ENCODE results near the gene PDE6B.

Gene PDE6B

DNA sequence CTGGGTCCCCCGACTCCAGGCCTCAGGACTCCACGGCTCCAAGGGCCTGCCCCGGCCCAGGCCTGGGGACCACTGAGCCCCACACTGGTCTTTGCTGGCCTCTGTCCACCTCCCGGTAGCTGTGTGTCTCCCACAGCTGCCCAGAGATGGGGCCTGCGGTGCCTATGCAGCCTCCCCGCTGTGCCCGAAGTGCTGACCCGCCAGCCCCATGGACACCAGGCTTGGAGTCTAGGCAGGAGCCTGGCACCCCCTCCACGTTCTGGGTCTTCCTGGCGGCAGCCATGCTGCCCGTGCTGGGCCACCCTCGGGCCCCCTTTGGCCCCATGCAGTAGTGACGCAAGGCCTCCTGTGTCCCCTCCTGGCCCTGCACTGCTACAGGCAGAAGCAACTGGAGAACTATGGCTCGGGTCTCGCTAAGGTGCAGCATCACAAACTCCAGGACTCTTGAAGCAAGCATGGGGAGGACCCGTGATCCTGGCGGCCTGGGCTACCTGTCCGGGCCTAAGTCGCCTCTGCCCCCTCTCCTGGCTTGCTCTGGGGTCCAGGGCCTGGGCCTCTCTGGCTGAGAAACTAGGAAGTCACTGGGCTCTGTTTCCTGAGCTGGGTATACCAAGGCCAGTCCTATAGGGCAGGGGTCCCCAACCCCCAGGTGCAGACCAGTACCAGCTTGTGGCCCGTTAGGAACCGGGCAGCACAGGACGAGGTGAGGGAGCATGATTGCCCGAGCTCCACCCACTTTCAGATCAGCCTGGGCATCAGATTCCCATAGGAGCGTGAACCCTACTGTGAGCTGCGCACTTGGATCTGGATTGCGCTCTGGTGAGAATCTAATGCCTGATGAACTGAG lies 49.9 kb downstream of the PDE6B start:
- H3K27ac ChIP-seq, result peak overlapping the region; percentile 86

DNA sequence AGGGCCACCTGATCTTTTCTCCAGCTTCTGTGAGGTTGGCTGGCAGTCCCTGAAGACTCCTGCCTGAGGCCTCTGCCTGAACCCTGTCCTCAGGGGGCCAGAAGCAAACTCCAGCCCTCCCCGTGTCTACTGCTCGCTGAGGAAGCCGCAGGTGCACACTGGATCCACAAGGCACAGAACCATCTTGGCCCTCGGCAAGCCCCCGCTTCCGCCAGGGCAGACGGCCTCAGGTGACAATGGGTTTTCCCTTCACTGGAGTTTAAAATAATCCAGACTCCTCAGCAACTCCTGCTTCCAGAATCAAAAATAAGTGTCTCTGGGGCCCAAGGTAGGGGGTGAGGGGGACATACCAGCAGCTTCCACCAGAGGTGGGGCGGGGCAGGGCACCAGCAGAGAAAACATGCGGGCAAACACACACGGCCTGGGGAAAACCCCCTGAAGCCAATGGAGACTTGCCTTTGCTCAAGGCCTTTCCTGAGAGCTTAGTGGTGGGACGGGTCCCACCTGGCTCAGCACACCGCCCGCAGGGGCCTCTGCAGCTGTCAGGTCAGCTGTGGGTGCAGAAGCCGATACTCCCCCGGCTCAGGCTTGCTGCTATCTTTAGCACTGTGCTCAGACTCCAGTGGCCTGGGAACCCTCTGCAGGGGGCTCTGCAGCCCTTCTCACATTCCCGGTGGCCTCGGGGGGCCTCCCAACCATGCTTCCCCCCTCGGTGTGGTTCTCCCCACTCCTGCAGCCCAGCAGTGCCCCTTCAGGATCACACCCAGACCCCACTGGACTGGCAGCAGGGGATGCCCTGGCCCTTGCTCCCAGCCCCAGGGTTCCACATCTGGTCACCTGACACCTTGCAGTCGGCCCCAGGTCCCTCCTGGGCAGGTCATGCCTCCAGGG lies 50.9 kb downstream of the PDE6B start:
- TF ChIP-seq ZFX (IDR thresholded peaks at IDR 0.05; ENCODE audit: borderline replicate concordance) (no peak), CTCF (IDR thresholded peaks at IDR 0.05) (no peak)
- H3K27ac ChIP-seq, result peak overlapping the region; percentile 86

More for the DNA sequence above, 49.9 kb downstream of the PDE6B start:
- TF ChIP-seq CTCF (IDR thresholded peaks at IDR 0.05), result no peak
- TF ChIP-seq ZFX (IDR thresholded peaks at IDR 0.05; ENCODE audit: borderline replicate concordance), result no peak

DNA sequence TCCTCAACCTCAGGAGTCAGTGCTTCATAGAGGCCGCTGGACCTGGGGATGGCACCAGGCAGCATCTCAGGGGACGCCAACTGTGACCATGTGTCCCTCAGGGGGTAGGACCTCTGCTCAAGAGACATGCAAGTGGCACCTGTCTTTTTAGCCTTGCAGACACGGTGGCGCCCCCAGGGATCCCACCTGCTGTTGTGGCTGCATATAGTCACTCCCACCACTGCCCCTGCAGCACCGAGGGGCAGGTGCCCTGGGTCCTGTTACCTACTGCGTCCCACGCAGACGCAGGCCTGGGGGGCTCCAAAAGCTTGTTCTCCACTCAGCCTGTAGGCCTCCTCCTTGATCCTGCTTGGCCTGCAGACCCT lies 51.5 kb downstream of the PDE6B start:
- TF ChIP-seq CTCF (IDR thresholded peaks at IDR 0.05), result no peak
- no peak for TF ChIP-seq ZFX (IDR thresholded peaks at IDR 0.05; ENCODE audit: borderline replicate concordance)
- H3K27ac ChIP-seq, result peak overlapping the region; percentile 86

DNA sequence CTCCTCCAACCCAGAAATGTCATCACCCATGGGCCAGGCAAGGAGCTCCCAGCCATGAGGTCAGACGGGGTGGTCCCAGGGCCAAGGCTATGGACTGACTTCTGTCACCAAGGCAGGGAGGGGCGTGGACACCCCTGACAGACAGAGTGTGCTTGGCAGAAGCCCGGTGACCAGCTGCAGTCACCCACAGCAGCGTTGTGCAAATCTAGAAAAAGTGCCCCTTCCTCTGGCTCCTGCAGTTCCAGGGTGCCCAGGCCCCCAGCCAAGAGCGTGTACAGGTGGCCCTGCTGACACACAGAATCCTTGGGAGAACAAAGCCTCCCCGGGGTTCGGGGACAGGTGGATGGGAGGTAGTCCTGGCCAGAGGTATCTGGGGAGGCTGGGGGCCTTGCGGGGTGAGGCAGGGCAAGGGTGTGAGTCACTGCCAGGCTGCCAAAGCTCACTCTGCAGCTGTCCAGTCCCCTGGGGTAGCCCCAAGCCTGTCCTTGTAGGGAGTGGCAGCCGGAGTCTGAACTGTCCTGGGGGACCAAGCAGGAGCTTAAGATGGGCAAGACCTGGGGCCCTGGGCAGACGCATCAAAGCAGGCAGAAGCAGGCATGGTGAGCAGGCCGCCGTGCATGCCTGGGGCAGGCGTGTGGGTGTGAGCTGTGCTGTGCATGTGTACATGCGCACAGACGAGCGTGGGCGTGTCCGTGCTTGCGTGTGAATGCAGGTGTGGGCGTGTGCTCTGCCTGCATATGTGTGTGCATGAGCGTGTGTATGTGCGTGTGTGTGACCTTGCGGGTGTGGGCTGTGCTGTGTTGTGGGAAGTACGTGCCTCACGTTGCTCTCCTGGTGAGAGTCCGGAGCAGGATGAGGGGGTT lies 52.3 kb downstream of the PDE6B start:
- no peak for TF ChIP-seq ZFX (IDR thresholded peaks at IDR 0.05; ENCODE audit: borderline replicate concordance)
- TF ChIP-seq CTCF (IDR thresholded peaks at IDR 0.05), result no peak
- peak overlapping the region; percentile 86 for H3K27ac ChIP-seq

DNA sequence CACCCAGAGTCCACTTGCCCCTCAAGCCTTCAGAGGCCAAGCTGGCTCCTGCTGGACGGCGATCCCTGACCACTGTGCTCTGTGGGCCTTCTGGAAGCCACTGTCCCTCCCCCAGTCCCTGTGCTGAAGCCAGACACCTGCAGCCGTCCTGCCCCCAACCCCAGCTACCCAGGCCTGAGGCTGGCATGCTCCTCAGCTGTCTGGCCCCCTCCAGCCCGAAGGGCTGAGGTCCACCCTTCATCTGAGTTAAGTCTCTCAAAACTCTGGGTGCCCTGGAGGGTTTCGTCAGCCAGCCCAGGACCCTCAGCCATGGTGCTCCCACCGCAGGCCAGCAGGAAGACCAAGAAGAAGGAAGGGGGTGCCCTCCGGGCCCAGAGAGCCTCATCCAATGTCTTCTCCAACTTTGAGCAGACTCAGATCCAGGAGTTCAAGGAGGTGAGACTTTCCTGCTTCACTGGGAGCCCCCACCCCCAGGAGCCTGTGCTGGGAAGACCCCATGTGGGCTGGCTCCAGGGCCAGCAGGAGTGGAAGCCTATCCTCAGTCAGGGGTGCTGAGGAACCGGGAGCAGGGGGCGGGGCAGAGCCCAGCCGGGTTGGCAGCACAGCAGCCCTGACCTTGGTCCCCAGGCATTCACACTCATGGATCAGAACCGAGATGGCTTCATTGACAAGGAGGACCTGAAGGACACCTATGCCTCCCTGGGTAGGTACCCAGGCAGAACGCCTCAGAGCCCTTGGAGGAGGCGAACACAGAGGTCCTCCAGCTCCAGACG lies 53.1 kb downstream of the PDE6B start:
- no peak for TF ChIP-seq ZFX (IDR thresholded peaks at IDR 0.05; ENCODE audit: borderline replicate concordance)
- no peak for TF ChIP-seq CTCF (IDR thresholded peaks at IDR 0.05)
- H3K27ac ChIP-seq, result peak overlapping the region; percentile 86

DNA sequence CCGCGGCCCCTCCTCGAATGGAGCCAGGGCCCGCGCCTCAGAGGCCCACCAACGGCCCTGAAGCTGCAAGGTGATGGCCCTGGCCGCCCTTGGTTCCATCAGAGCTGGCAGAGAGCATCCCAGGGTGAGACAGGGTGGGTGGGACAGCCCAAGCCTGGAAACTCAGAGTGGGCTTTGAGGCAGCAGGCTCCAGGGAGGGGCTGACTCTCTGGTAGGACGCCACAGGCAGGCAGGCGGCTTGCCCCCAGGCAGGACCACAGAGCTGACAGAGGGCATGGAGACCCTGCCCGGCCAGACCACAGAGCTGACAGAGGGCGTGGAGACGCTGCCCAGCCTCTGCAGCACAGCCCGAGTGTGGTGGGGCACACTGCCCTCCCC lies 53.7 kb downstream of the PDE6B start:
- peak overlapping the region; percentile 86 for H3K27ac ChIP-seq

More for the DNA sequence above, 53.7 kb downstream of the PDE6B start:
- TF ChIP-seq ZFX (IDR thresholded peaks at IDR 0.05; ENCODE audit: borderline replicate concordance) (no peak), CTCF (IDR thresholded peaks at IDR 0.05) (no peak)
